Right lobe of liver (tissue), 6 donors: ENCODE measurements around the gene NCOA3. TPM values are rescaled to one million over a fixed set of nuclear protein-coding genes. Genes with fewer than 3 reads are reported as not detected.

ENCODE experiments used
- ATAC-seq, 4 donors: fragments of 200-7000 bp; cut with Tn5 transposase; one replicate each; pipeline ENCODE4 v1.9.1; 2020; ENCODE audit warnings: mild to moderate bottlenecking in 4 of 4, moderate library complexity in 4 of 4
- DNase-seq, 3 donors: peaks; one replicate each; pipeline ENCODE4 v3.0.0-alpha.2; 2020
- H3K27ac ChIP-seq, 3 donors: fragments of 200-600 bp; one replicate each; pipeline ENCODE4 v1.8.0; 2022
- H3K27me3 ChIP-seq, 2 donors: fragments of 200-600 bp; one replicate each; pipeline ENCODE4 v1.8.0; 2022
- H3K36me3 ChIP-seq, 4 donors: fragments of 200-600 bp; sonication (generic) in 1 of 4; one replicate each; pipeline versions ENCODE4 v1.5.1 to v1.8.0; 2017 to 2022; ENCODE audit warnings: control low read depth in 1 of 4
- H3K4me1 ChIP-seq, 4 donors: fragments of 200-600 bp; sonication (generic) in 1 of 4; one replicate each; pipeline versions ENCODE4 v1.5.1 to v1.8.0; 2017 to 2022; ENCODE audit warnings: control low read depth in 1 of 4
- H3K4me3 ChIP-seq, 3 donors: fragments of 200-600 bp; one replicate each; pipeline ENCODE4 v1.8.0; 2022
- H3K9me3 ChIP-seq, 4 donors: fragments of 200-600 bp; sonication (generic) in 1 of 4; one replicate each; pipeline versions ENCODE4 v1.5.1 to v1.8.0; 2017 to 2022; ENCODE audit warnings: control low read depth in 1 of 4
- POLR2A ChIP-seq: fragments of 450-650 bp; IDR thresholded peaks from one replicate; pipeline ENCODE4 v1.6.1; 2017; ENCODE audit warnings: antibody characterized with exemption, mild to moderate bottlenecking
- WGBS: methylation state at CpG from one replicate; pipeline ENCODE4 v1.1.6; 2018; ENCODE audit warnings: low coverage, low lambda C conversion rate; ENCODE audit not compliant: insufficient coverage; ENCODE audit errors: missing lambda C conversion rate; 5-methylcytosine and 5-hydroxymethylcytosine counted together
- intact Hi-C, 2 donors: fragments of 100-400 bp; cut with DNase I; formaldehyde crosslinking; loops; one replicate each; pipeline versions ENCODE4 v1.11.2 to v1.14.1; 2022
- total RNA-seq, 6 experiments: library from RNA; depleted of rRNA in 2 of 6; stranded (reverse); fragments of >200 nt in 2 of 6; fragmentation: NEBNext Ultra II Directional in 3 of 6; extraction: Animal tissue kit (Norgen Biotek cat#: 25700) in 3 of 6; gene quantifications; one replicate each; pipeline versions ENCODE4 v1.1.0 to v1.2.4, GENCODE V29; 2016 to 2023
- TF ChIP-seq, protein P1 (sequence below), 4 donors: fragments of 200-600 bp in 3 of 4; fragments of 450-650 bp in 1 of 4; IDR thresholded peaks; one replicate each; pipeline versions ENCODE4 v1.5.1 to v1.8.0; 2016 to 2022; ENCODE audit warnings: antibody characterized with exemption in 4 of 4, mild to moderate bottlenecking in 2 of 4
- donor health status: DM: no; HTN: yes; CAD: no.
- donor health status: DM: no; HTN: no; CAD: no.
- donor health status: DM: no; HTN: no; CAD: no.
- donor health status: DM: no; HTN: yes; CAD: no.
- donor health status: DM: no; HTN: yes; CAD: no.

Gene NCOA3
- total RNA-seq, 6 experiments from 2014 or later = 11.2 to 15.1 (median 13.8) TPM

DNA sequence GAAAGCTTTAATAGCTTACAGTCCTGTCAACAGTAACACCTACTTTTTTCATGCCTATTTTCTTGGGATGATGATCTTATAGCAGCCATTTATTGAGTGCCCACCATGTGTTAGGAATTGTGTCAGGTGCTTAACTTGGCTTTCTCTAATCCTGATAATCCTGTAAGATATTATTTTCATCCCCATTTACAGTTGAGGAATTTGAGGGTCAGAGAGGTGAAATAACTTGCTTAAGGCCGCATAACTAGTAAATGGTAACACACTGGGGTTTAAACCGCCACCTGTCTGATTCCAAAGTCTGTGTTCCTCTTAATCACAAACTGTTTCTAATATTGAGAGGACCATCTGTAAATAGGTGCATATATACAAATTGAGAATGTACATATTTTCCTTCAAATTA lies 55.5 kb downstream of the NCOA3 start:
- no peak for DNase-seq
- H3K36me3 ChIP-seq = no peaks in the 10 kb centered on the region
- TF ChIP-seq, protein P1, sequence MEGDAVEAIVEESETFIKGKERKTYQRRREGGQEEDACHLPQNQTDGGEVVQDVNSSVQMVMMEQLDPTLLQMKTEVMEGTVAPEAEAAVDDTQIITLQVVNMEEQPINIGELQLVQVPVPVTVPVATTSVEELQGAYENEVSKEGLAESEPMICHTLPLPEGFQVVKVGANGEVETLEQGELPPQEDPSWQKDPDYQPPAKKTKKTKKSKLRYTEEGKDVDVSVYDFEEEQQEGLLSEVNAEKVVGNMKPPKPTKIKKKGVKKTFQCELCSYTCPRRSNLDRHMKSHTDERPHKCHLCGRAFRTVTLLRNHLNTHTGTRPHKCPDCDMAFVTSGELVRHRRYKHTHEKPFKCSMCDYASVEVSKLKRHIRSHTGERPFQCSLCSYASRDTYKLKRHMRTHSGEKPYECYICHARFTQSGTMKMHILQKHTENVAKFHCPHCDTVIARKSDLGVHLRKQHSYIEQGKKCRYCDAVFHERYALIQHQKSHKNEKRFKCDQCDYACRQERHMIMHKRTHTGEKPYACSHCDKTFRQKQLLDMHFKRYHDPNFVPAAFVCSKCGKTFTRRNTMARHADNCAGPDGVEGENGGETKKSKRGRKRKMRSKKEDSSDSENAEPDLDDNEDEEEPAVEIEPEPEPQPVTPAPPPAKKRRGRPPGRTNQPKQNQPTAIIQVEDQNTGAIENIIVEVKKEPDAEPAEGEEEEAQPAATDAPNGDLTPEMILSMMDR (IDR thresholded peaks at IDR 0.05) = no peak
- no peak for TF ChIP-seq POLR2A
- no peaks in the 10 kb centered on the region for H3K27me3 ChIP-seq
- peaks cover 0 to 4% (median 0%) of the 10 kb centered on the region in 4 donors for H3K4me1 ChIP-seq
- WGBS = 81% methylated on average over 2 of the region's 2 CpGs
- ATAC-seq = no peak
- H3K9me3 ChIP-seq = no peaks in the 10 kb centered on the region
- intact Hi-C loops = no loop called here
- no peak overlapping the region for H3K4me3 ChIP-seq
- no peak overlapping the region for H3K27ac ChIP-seq

DNA sequence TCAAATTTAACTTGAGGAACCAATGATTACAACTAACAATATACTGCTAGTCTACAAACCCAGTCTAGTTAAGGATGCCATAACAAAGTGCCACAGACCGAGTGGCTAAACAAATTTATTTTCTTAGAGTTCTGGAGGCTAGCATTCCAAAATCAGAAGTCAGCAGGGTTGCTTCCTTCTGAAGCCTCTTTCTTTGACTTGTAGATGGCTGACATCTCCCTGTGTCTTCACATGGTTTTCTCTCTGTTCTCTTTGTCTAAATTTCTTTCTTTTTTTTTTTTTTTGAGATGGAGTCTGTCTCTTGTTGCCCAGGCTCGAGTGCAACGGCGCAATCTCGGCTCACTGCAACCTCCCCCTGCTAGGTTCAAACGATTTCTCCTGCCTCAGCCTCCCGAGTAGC lies 56.1 kb downstream of the NCOA3 start:
- Histone ChIP-seq H3K27ac (no peak overlapping the region), H3K36me3 (no peaks in the 10 kb centered on the region), H3K4me3 (no peak overlapping the region), H3K4me1 (peaks cover 0 to 4% (median 0%) of the 10 kb centered on the region in 4 donors), H3K9me3 (no peaks in the 10 kb centered on the region), H3K27me3 (no peaks in the 10 kb centered on the region)
- ATAC-seq (no peak), DNase-seq (no peak)
- TF ChIP-seq, protein P1 (IDR thresholded peaks at IDR 0.05) = no peak
- no peak for TF ChIP-seq POLR2A
- WGBS = 95% methylated on average over 7 of the region's 7 CpGs
- intact Hi-C loops = no loop called here

- intact Hi-C loops = no loop called here
- Histone ChIP-seq H3K9me3 (no peaks in the 10 kb centered on the region), H3K4me1 (peaks cover 0 to 4% (median 0%) of the 10 kb centered on the region in 4 donors), H3K36me3 (no peaks in the 10 kb centered on the region), H3K27ac (no peak overlapping the region), H3K4me3 (no peak overlapping the region), H3K27me3 (no peaks in the 10 kb centered on the region)
- no peak for ATAC-seq
- no peak for DNase-seq
- TF ChIP-seq POLR2A = no peak
- TF ChIP-seq, protein P1 (IDR thresholded peaks at IDR 0.05) = no peak
- WGBS = 82% methylated on average over 6 of the region's 10 CpGs
These were observed 56.8 kb downstream of the NCOA3 start for GRCh38 chr20:47558295-47559066.

DNA sequence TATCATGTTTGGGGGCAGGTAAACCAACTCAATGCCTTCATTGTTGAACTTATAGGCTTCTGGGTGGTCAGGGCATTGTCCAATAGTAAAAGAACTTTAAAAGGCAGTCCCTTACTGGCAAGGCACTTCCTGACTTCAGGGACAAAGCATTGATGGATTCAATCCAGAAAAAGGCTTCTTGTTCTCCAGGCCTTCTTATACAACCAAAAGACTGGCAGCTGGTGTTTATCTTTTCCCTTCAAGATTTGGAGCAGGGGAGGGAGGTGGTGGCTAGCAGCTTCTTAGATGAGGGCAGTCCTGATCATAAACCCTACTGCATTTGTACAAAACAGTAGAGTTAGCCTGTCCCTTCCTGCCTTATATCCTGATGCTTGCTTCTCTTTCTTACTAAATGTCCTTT lies 57.5 kb downstream of the NCOA3 start:
- Histone ChIP-seq H3K4me1 (peaks cover 0 to 4% (median 0%) of the 10 kb centered on the region in 4 donors), H3K27ac (no peak overlapping the region), H3K27me3 (no peaks in the 10 kb centered on the region), H3K36me3 (no peaks in the 10 kb centered on the region), H3K9me3 (no peaks in the 10 kb centered on the region), H3K4me3 (no peak overlapping the region)
- no peak for TF ChIP-seq POLR2A
- TF ChIP-seq, protein P1 (IDR thresholded peaks at IDR 0.05) = no peak
- no peak for ATAC-seq
- intact Hi-C loops = no loop called here
- DNase-seq = no peak
